PC-9 (cell line): Measurements from ENCODE around the gene LRP1. TPM values are rescaled to one million over a fixed set of nuclear protein-coding genes. Genes with fewer than 3 reads are reported as not detected.

ENCODE experiments used
- BruUV-seq: library from RNA; stranded (reverse); fragments of 400-500 nt; replicated peaks from 2 replicates; lab custom pipeline; 2021; lab: Mats Ljungman, UMichigan
- CTCF ChIA-PET: fragments of 300-600 bp; sonication (Branson Sonifier 250); formaldehyde crosslinking; loops from one replicate; lab custom pipeline; 2022; ENCODE audit warnings: antibody characterized with exemption; lab: Charles Lee
- POLR2A ChIA-PET: fragments of 300-600 bp; sonication (Branson Sonifier 250); formaldehyde crosslinking; loops from one replicate; lab custom pipeline; 2022; ENCODE audit warnings: antibody characterized with exemption; ENCODE audit not compliant: unreplicated experiment; lab: Charles Lee
- DNase-seq, 2 experiments: peaks; one replicate each; pipeline versions ENCODE4 v3.0.0 to v3.0.0-alpha.2; 2015 to 2022; ENCODE audit warnings: mixed read lengths in 1 of 2
- H2AFZ ChIP-seq: fragments of 200-600 bp; sonication (generic); 2 replicates; pipeline ENCODE4 v1.8.1; 2017; ENCODE audit warnings: antibody characterized with exemption
- H3F3A ChIP-seq: fragments of 200-600 bp; sonication (generic); 2 replicates; pipeline ENCODE4 v1.8.1; 2017; ENCODE audit warnings: antibody characterized with exemption, mild to moderate bottlenecking, low read depth; ENCODE audit not compliant: insufficient read depth
- H3K27ac ChIP-seq: fragments of 200-600 bp; sonication (generic); 2 replicates; pipeline ENCODE4 v1.6.1; 2016; ENCODE audit warnings: mixed run types
- H3K27me3 ChIP-seq: fragments of 200-600 bp; sonication (generic); 2 replicates; pipeline ENCODE4 v1.6.1; 2016; ENCODE audit warnings: low read depth, mixed run types; ENCODE audit not compliant: insufficient read depth
- H3K36me3 ChIP-seq: fragments of 200-600 bp; sonication (generic); 2 replicates; pipeline ENCODE4 v1.6.1; 2016; ENCODE audit warnings: low read depth, mixed run types
- H3K4me1 ChIP-seq: fragments of 200-600 bp; sonication (generic); replicated peaks from 2 replicates; pipeline ENCODE4 v1.6.1; 2016; ENCODE audit warnings: mixed run types; ENCODE audit not compliant: insufficient read depth
- H3K4me2 ChIP-seq: fragments of 200-600 bp; sonication (generic); 2 replicates; pipeline ENCODE4 v1.6.1; 2017; ENCODE audit warnings: mixed run types
- H3K4me3 ChIP-seq: fragments of 200-600 bp; sonication (generic); 2 replicates; pipeline ENCODE4 v1.6.1; 2016; ENCODE audit warnings: mixed run types
- H3K79me2 ChIP-seq: fragments of 200-600 bp; sonication (generic); 2 replicates; pipeline ENCODE4 v1.6.1; 2017; ENCODE audit warnings: low read depth, mixed run types
- H3K9me2 ChIP-seq: fragments of 200-600 bp; sonication (generic); 2 replicates; pipeline ENCODE4 v1.8.1; 2017; ENCODE audit warnings: mild to moderate bottlenecking; ENCODE audit not compliant: insufficient read depth
- H3K9me3 ChIP-seq: fragments of 200-600 bp; sonication (generic); 2 replicates; pipeline ENCODE4 v1.8.1; 2016; ENCODE audit warnings: low read depth; ENCODE audit not compliant: insufficient read depth
- H4K20me1 ChIP-seq: fragments of 200-600 bp; sonication (generic); 2 replicates; pipeline ENCODE4 v1.8.1; 2017; ENCODE audit not compliant: insufficient read depth
- CTCF ChIP-seq: fragments of 200-600 bp; sonication (generic); conservative IDR thresholded peaks from 2 replicates; pipeline ENCODE4 v1.6.1; 2017; ENCODE audit warnings: mixed run types, antibody characterized with exemption, mild to moderate bottlenecking, moderate library complexity
- EZH2 ChIP-seq: fragments of 200-600 bp; sonication (generic); IDR thresholded peaks from 2 replicates; pipeline ENCODE4 v1.8.0; 2017; ENCODE audit warnings: antibody characterized with exemption, low read depth
- intact Hi-C: fragments of 100-400 bp; cut with micrococcal nuclease; formaldehyde crosslinking; loops from one replicate; pipeline ENCODE4 v1.10.0; 2022; ENCODE audit not compliant: unreplicated experiment
- total RNA-seq: library from RNA; stranded (reverse); gene quantifications from 2 replicates; pipeline ENCODE4 v1.2.3, GENCODE V29; 2021

Gene LRP1
- total RNA-seq, 1 experiment from 2014 or later, result 51.4 TPM

GRCh38 chr12:57203201-57203600 lies 74.9 kb downstream of the LRP1 start:
- Histone ChIP-seq H3K4me2 (no peak overlapping the region), H3K4me3 (no peak overlapping the region), H3K4me1 (no peaks in the 10 kb centered on the region), H3K36me3 (no peaks in the 10 kb centered on the region), H3K27me3 (no peaks in the 10 kb centered on the region), H3K79me2 (no peaks in the 10 kb centered on the region), H2AFZ (no peak overlapping the region), H4K20me1 (no peaks in the 10 kb centered on the region), H3K27ac (no peak overlapping the region), H3K9me3 (no peaks in the 10 kb centered on the region), H3K9me2 (no peaks in the 10 kb centered on the region), H3F3A (no peaks in the 10 kb centered on the region)
- intact Hi-C loops, result no loop called here
- ChIA-PET CTCF (no interaction called here), POLR2A (no interaction called here)
- no peak for TF ChIP-seq EZH2
- TF ChIP-seq CTCF, result no peak
- no peak for DNase-seq
- no TSS peak for BruUV-seq

- H3K4me3 ChIP-seq, result no peak overlapping the region
- H4K20me1 ChIP-seq, result no peaks in the 10 kb centered on the region
- no peak for DNase-seq
- H3K79me2 ChIP-seq, result no peaks in the 10 kb centered on the region
- H3K4me1 ChIP-seq, result no peaks in the 10 kb centered on the region
- H2AFZ ChIP-seq, result no peak overlapping the region
- H3K27ac ChIP-seq, result no peak overlapping the region
- no peak overlapping the region for H3K4me2 ChIP-seq
- intact Hi-C loops, result no loop called here
- H3K9me2 ChIP-seq, result no peaks in the 10 kb centered on the region
- no peaks in the 10 kb centered on the region for H3K27me3 ChIP-seq
- TF ChIP-seq CTCF (no peak), EZH2 (no peak)
- no peaks in the 10 kb centered on the region for H3K9me3 ChIP-seq
- H3K36me3 ChIP-seq, result no peaks in the 10 kb centered on the region
- POLR2A ChIA-PET, result no interaction called here
- H3F3A ChIP-seq, result no peaks in the 10 kb centered on the region
- BruUV-seq, result no TSS peak
- CTCF ChIA-PET, result no interaction called here
Measured at GRCh38 chr12:57203791-57204190, 75.5 kb downstream of the LRP1 start.

GRCh38 chr12:57204454-57204853 lies 76.2 kb downstream of the LRP1 start:
- no peaks in the 10 kb centered on the region for H3F3A ChIP-seq
- CTCF ChIA-PET, result no interaction called here
- no peak overlapping the region for H3K4me3 ChIP-seq
- no peak overlapping the region for H2AFZ ChIP-seq
- H3K79me2 ChIP-seq, result no peaks in the 10 kb centered on the region
- H3K27ac ChIP-seq, result no peak overlapping the region
- intact Hi-C loops, result no loop called here
- TF ChIP-seq CTCF (no peak), EZH2 (no peak)
- no peaks in the 10 kb centered on the region for H3K4me1 ChIP-seq
- BruUV-seq, result no TSS peak
- no peak overlapping the region for H3K4me2 ChIP-seq
- H3K9me2 ChIP-seq, result no peaks in the 10 kb centered on the region
- H4K20me1 ChIP-seq, result no peaks in the 10 kb centered on the region
- no peaks in the 10 kb centered on the region for H3K27me3 ChIP-seq
- DNase-seq, result no peak
- H3K36me3 ChIP-seq, result no peaks in the 10 kb centered on the region
- POLR2A ChIA-PET, result interaction anchor here (0.6 kb wide), 1 partner anchor 1005 kb away, joined by 9 read pairs; no protein-coding TSS in a partner anchor
- H3K9me3 ChIP-seq, result no peaks in the 10 kb centered on the region
